T-helper 9 cell (primary cell): Measurements from ENCODE around the gene CCBE1.

ENCODE experiments used
- DNase-seq: peaks from one replicate; pipeline ENCODE4 v3.0.0-alpha.2; 2020

The CCBE1 gene

GRCh38 chr18:59613903-59614302 lies 83.3 kb downstream of the CCBE1 start:
- no peak for DNase-seq

- no peak for DNase-seq
Observed at GRCh38 chr18:59612381-59612780, 84.8 kb downstream of the CCBE1 start.

- DNase-seq: no peak
Observed at GRCh38 chr18:59610546-59611140, 86.6 kb downstream of the CCBE1 start.

GRCh38 chr18:59609654-59610053 lies 87.6 kb downstream of the CCBE1 start:
- no peak for DNase-seq

GRCh38 chr18:59607471-59607870 lies 89.8 kb downstream of the CCBE1 start:
- no peak for DNase-seq

- no peak for DNase-seq
Observed at GRCh38 chr18:59607078-59607379, 90.2 kb downstream of the CCBE1 start.

- DNase-seq: no peak
Observed at GRCh38 chr18:59606193-59607077, 90.8 kb downstream of the CCBE1 start.

- no peak for DNase-seq
Observed at GRCh38 chr18:59605633-59606192, 91.5 kb downstream of the CCBE1 start.

GRCh38 chr18:59604877-59605276 lies 92.3 kb downstream of the CCBE1 start:
- no peak for DNase-seq

GRCh38 chr18:59597049-59597448 lies 100.2 kb downstream of the CCBE1 start:
- no peak for DNase-seq

- DNase-seq: no peak
Observed at GRCh38 chr18:59593291-59593717, 103.9 kb downstream of the CCBE1 start.

GRCh38 chr18:59592624-59593023 lies 104.6 kb downstream of the CCBE1 start:
- DNase-seq: no peak

- no peak for DNase-seq
Observed at GRCh38 chr18:59582395-59582794, 114.8 kb downstream of the CCBE1 start.

- DNase-seq: no peak
Observed at GRCh38 chr18:59579509-59579908, 117.7 kb downstream of the CCBE1 start.

GRCh38 chr18:59577386-59577655 lies 119.9 kb downstream of the CCBE1 start:
- no peak for DNase-seq

- no peak for DNase-seq
Observed at GRCh38 chr18:59576541-59577385, 120.5 kb downstream of the CCBE1 start.

- DNase-seq: no peak
Observed at GRCh38 chr18:59575995-59576394, 121.2 kb downstream of the CCBE1 start.

- DNase-seq: no peak
Observed at GRCh38 chr18:59573962-59574361, 123.3 kb downstream of the CCBE1 start.

- DNase-seq: no peak
Observed at GRCh38 chr18:59571902-59572301, 125.3 kb downstream of the CCBE1 start.

GRCh38 chr18:59570796-59571195 lies 126.4 kb downstream of the CCBE1 start:
- DNase-seq: no peak

GRCh38 chr18:59570101-59570775 lies 127.0 kb downstream of the CCBE1 start:
- no peak for DNase-seq

GRCh38 chr18:59569390-59569791 lies 127.8 kb downstream of the CCBE1 start:
- DNase-seq: no peak

GRCh38 chr18:59567431-59567830 lies 129.8 kb downstream of the CCBE1 start:
- DNase-seq: no peak
